ENCODE results near the gene RBM33. TPM values are rescaled to one million over a fixed set of nuclear protein-coding genes. Genes with fewer than 3 reads are reported as not detected.

RBM33 gene
- polyA plus RNA-seq, 2 of the 4 experiments (the other 2 are of a cell fraction), result 21.7 to 21.9 TPM

DNA sequence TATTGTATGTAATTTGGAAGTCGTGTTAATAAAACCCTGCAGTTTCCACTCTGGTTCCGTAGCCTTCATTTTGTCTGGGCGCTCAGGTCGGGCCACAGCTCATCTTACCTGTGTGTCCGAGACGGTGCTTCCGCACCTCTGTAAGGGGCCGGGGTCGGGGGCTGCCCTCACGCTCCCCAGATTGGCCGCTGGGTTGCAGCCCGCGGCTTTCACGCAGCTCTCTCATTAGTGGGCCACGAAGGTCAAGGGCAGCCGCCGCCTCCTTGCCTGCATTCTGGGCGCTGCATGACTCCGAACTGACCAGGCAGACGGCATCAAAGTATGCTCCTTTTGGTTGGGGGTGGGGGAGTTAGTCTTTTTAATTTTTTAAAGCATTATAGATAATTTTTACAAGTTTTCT lies 137.0 kb downstream of the RBM33 start:
- DNase-seq (ENCODE audit: low read depth in 1 of 2, low spot score in 1 of 2), result no peak
- CTCF ChIA-PET, result interaction anchor here (0.5 to 2.8 kb wide), 4 partner anchors 12 to 854 kb away, joined by 3 to 10 read pairs (median 4); no protein-coding TSS in a partner anchor

DNA sequence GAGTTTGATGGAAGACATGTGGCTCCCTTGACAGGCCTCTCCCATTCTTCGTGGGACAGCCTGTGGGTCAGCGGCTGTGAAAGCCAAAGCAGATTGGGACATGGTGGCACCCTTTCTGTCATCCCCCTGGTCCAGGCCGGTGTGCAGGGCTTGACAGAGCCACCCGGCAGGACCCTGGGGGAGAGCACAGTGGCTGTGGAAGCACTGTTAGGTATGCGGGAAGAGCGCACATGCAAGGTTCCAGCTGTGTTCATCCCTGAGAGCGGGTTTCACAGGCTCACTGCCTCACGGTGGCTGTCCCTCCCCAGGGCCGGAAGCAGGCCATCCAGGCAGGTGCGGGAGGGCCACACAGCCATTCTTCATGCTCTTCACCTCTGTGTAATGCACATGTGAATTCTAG lies 138.0 kb downstream of the RBM33 start:
- POLR2A ChIA-PET, result no interaction called here
- H3K4me1 ChIP-seq, result no peaks in the 10 kb centered on the region
- TF ChIP-seq, protein P1, sequence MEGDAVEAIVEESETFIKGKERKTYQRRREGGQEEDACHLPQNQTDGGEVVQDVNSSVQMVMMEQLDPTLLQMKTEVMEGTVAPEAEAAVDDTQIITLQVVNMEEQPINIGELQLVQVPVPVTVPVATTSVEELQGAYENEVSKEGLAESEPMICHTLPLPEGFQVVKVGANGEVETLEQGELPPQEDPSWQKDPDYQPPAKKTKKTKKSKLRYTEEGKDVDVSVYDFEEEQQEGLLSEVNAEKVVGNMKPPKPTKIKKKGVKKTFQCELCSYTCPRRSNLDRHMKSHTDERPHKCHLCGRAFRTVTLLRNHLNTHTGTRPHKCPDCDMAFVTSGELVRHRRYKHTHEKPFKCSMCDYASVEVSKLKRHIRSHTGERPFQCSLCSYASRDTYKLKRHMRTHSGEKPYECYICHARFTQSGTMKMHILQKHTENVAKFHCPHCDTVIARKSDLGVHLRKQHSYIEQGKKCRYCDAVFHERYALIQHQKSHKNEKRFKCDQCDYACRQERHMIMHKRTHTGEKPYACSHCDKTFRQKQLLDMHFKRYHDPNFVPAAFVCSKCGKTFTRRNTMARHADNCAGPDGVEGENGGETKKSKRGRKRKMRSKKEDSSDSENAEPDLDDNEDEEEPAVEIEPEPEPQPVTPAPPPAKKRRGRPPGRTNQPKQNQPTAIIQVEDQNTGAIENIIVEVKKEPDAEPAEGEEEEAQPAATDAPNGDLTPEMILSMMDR (IDR thresholded peaks at IDR 0.05), result no peak
- TF ChIP-seq, protein P2, sequence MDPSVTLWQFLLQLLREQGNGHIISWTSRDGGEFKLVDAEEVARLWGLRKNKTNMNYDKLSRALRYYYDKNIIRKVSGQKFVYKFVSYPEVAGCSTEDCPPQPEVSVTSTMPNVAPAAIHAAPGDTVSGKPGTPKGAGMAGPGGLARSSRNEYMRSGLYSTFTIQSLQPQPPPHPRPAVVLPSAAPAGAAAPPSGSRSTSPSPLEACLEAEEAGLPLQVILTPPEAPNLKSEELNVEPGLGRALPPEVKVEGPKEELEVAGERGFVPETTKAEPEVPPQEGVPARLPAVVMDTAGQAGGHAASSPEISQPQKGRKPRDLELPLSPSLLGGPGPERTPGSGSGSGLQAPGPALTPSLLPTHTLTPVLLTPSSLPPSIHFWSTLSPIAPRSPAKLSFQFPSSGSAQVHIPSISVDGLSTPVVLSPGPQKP (IDR thresholded peaks at IDR 0.05; ENCODE audit: low read depth, low read length), result no peak
- TF ChIP-seq HOXB5 (CRISPR knock-in tag; IDR thresholded peaks at IDR 0.05) (no peak), JUNB (IDR thresholded peaks at IDR 0.05) (no peak), ZFP36 (IDR thresholded peaks at IDR 0.05; ENCODE audit: borderline replicate concordance, partially characterized antibody) (no peak), CHD4 (IDR thresholded peaks at IDR 0.05; ENCODE audit: borderline replicate concordance) (no peak), TP53 (CRISPR knock-in tag; IDR thresholded peaks at IDR 0.05) (no peak), ESRRA (IDR thresholded peaks at IDR 0.05; ENCODE audit: borderline replicate concordance, low read length) (no peak)
- WGBS (ENCODE audit: missing lambda C conversion rate), result 92% methylated on average over 7 of the region's 10 CpGs
- no peak overlapping the region for H3K4me3 ChIP-seq
- FAIRE-seq (no peak), DNase-seq (ENCODE audit: low read depth in 1 of 2, low spot score in 1 of 2) (no peak), ATAC-seq (no peak)
- H3K4me2 ChIP-seq, result no peak overlapping the region
- CTCF ChIA-PET, result interaction anchor here (1.1 to 2.8 kb wide), 2 partner anchors 15 to 184 kb away, joined by 3 to 10 read pairs; no protein-coding TSS in a partner anchor
- no peaks in the 10 kb centered on the region for H3K9me3 ChIP-seq
- no peak overlapping the region for H3K27ac ChIP-seq

More for the DNA sequence above, 137.0 kb downstream of the RBM33 start:
- POLR2A ChIA-PET, result no interaction called here
- ATAC-seq (no peak), FAIRE-seq (no peak)
- no peak overlapping the region for H3K4me3 ChIP-seq
- TF ChIP-seq ZC3H11A (IDR thresholded peaks at IDR 0.05) (no peak), TFCP2L1 (CRISPR knock-in tag; IDR thresholded peaks at IDR 0.05) (no peak), HDAC2 (IDR thresholded peaks at IDR 0.05) (no peak), TP53 (CRISPR knock-in tag; IDR thresholded peaks at IDR 0.05) (no peak), FOSL2 (IDR thresholded peaks at IDR 0.05) (no peak), FOSL2 (CRISPR knock-in tag; IDR thresholded peaks at IDR 0.05) (no peak), JUNB (IDR thresholded peaks at IDR 0.05) (no peak), BHLHE40 (IDR thresholded peaks at IDR 0.05; ENCODE audit: low read depth, low read length) (no peak), KDM5A (IDR thresholded peaks at IDR 0.05) (no peak), GATA3 (IDR thresholded peaks at IDR 0.05; ENCODE audit: borderline replicate concordance) (no peak), SMC3 (IDR thresholded peaks at IDR 0.05) (no peak), ZFP36 (IDR thresholded peaks at IDR 0.05; ENCODE audit: borderline replicate concordance, partially characterized antibody) (no peak)
- TF ChIP-seq, protein P3, sequence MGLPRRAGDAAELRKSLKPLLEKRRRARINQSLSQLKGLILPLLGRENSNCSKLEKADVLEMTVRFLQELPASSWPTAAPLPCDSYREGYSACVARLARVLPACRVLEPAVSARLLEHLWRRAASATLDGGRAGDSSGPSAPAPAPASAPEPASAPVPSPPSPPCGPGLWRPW (IDR thresholded peaks at IDR 0.05), result no peak
- TF ChIP-seq, protein P4, sequence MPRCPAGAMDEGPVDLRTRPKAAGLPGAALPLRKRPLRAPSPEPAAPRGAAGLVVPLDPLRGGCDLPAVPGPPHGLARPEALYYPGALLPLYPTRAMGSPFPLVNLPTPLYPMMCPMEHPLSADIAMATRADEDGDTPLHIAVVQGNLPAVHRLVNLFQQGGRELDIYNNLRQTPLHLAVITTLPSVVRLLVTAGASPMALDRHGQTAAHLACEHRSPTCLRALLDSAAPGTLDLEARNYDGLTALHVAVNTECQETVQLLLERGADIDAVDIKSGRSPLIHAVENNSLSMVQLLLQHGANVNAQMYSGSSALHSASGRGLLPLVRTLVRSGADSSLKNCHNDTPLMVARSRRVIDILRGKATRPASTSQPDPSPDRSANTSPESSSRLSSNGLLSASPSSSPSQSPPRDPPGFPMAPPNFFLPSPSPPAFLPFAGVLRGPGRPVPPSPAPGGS (IDR thresholded peaks at IDR 0.05), result no peak
- TF ChIP-seq, protein P5, sequence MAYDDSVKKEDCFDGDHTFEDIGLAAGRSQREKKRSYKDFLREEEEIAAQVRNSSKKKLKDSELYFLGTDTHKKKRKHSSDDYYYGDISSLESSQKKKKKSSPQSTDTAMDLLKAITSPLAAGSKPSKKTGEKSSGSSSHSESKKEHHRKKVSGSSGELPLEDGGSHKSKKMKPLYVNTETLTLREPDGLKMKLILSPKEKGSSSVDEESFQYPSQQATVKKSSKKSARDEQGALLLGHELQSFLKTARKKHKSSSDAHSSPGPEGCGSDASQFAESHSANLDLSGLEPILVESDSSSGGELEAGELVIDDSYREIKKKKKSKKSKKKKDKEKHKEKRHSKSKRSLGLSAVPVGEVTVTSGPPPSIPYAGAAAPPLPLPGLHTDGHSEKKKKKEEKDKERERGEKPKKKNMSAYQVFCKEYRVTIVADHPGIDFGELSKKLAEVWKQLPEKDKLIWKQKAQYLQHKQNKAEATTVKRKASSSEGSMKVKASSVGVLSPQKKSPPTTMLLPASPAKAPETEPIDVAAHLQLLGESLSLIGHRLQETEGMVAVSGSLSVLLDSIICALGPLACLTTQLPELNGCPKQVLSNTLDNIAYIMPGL (CRISPR knock-in tag; IDR thresholded peaks at IDR 0.05; ENCODE audit: borderline replicate concordance), result no peak
- TF ChIP-seq, protein P6, sequence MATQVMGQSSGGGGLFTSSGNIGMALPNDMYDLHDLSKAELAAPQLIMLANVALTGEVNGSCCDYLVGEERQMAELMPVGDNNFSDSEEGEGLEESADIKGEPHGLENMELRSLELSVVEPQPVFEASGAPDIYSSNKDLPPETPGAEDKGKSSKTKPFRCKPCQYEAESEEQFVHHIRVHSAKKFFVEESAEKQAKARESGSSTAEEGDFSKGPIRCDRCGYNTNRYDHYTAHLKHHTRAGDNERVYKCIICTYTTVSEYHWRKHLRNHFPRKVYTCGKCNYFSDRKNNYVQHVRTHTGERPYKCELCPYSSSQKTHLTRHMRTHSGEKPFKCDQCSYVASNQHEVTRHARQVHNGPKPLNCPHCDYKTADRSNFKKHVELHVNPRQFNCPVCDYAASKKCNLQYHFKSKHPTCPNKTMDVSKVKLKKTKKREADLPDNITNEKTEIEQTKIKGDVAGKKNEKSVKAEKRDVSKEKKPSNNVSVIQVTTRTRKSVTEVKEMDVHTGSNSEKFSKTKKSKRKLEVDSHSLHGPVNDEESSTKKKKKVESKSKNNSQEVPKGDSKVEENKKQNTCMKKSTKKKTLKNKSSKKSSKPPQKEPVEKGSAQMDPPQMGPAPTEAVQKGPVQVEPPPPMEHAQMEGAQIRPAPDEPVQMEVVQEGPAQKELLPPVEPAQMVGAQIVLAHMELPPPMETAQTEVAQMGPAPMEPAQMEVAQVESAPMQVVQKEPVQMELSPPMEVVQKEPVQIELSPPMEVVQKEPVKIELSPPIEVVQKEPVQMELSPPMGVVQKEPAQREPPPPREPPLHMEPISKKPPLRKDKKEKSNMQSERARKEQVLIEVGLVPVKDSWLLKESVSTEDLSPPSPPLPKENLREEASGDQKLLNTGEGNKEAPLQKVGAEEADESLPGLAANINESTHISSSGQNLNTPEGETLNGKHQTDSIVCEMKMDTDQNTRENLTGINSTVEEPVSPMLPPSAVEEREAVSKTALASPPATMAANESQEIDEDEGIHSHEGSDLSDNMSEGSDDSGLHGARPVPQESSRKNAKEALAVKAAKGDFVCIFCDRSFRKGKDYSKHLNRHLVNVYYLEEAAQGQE (IDR thresholded peaks at IDR 0.05), result no peak
- TF ChIP-seq, protein P7, sequence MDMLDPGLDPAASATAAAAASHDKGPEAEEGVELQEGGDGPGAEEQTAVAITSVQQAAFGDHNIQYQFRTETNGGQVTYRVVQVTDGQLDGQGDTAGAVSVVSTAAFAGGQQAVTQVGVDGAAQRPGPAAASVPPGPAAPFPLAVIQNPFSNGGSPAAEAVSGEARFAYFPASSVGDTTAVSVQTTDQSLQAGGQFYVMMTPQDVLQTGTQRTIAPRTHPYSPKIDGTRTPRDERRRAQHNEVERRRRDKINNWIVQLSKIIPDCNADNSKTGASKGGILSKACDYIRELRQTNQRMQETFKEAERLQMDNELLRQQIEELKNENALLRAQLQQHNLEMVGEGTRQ (IDR thresholded peaks at IDR 0.05), result no peak
- TF ChIP-seq, protein P8, sequence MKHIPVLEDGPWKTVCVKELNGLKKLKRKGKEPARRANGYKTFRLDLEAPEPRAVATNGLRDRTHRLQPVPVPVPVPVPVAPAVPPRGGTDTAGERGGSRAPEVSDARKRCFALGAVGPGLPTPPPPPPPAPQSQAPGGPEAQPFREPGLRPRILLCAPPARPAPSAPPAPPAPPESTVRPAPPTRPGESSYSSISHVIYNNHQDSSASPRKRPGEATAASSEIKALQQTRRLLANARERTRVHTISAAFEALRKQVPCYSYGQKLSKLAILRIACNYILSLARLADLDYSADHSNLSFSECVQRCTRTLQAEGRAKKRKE (CRISPR knock-in tag; IDR thresholded peaks at IDR 0.05; ENCODE audit: low read depth), result no peak
- H3K9me3 ChIP-seq, result no peaks in the 10 kb centered on the region
- no peaks in the 10 kb centered on the region for H3K4me1 ChIP-seq
- no peak overlapping the region for H3K4me2 ChIP-seq
- no peak overlapping the region for H3K27ac ChIP-seq
- 93% methylated on average over 20 of the region's 20 CpGs for WGBS (ENCODE audit: missing lambda C conversion rate)

All from A549 (cell line).